ENCODE results near the gene XYLT2. TPM values are rescaled to one million over a fixed set of nuclear protein-coding genes. Genes with fewer than 3 reads are reported as not detected.

XYLT2 gene
- total RNA-seq, 1 experiment from 2014 or later, result 28.5 TPM

DNA sequence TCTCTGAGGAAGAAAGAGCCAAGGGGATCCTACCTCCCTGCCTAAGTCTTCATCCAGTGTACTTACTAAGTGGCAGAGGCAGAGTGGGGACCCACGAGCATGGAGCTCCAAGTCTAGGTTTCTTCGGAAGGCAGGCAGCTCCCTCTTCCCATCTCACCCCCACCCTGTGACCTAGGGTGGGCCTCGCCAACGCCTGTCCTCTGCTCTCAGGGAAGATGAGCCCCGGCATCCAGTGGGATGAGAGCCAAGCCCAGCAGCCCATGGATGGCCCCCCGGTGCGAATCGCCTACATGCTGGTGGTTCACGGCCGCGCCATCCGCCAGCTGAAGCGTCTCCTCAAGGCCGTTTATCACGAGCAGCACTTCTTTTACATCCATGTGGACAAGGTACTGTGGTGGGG lies 8.3 kb downstream of the XYLT2 start:
- no peaks in the 10 kb centered on the region for H3K4me1 ChIP-seq (ENCODE audit: control insufficient read depth, insufficient read depth, low read length)
- CTCF ChIA-PET, result interaction anchor here (0.6 kb wide), 1 partner anchor 8 kb away, joined by 3 read pairs; no protein-coding TSS in a partner anchor
- no peak overlapping the region for H3K4me3 ChIP-seq (ENCODE audit: low read depth in 2 of 2, low read length in 2 of 2)
- in situ Hi-C loops (cut with HindIII; ENCODE audit: low pct_unique_long_range_greater_than_20kb, low sequenced_read_pairs) (no loop called here), intact Hi-C loops (cut with micrococcal nuclease; ENCODE audit: unreplicated experiment) (no loop called here)
- H3K36me3 ChIP-seq (ENCODE audit: control insufficient read depth, insufficient read depth, low read length), result 0 out of 2 replicates have a peak, but pooled peaks cover 2% of the 10 kb centered on the region
- DNase-seq (ENCODE audit: low read depth, low spot score), result no peak
- no peak overlapping the region for H3K27ac ChIP-seq (ENCODE audit: low read length)
- no TSS peak for BruUV-seq (replicated peaks)
- H3K27me3 ChIP-seq (ENCODE audit: control insufficient read depth, insufficient read depth, low read length), result no peaks in the 10 kb centered on the region
- TF ChIP-seq, protein P1, sequence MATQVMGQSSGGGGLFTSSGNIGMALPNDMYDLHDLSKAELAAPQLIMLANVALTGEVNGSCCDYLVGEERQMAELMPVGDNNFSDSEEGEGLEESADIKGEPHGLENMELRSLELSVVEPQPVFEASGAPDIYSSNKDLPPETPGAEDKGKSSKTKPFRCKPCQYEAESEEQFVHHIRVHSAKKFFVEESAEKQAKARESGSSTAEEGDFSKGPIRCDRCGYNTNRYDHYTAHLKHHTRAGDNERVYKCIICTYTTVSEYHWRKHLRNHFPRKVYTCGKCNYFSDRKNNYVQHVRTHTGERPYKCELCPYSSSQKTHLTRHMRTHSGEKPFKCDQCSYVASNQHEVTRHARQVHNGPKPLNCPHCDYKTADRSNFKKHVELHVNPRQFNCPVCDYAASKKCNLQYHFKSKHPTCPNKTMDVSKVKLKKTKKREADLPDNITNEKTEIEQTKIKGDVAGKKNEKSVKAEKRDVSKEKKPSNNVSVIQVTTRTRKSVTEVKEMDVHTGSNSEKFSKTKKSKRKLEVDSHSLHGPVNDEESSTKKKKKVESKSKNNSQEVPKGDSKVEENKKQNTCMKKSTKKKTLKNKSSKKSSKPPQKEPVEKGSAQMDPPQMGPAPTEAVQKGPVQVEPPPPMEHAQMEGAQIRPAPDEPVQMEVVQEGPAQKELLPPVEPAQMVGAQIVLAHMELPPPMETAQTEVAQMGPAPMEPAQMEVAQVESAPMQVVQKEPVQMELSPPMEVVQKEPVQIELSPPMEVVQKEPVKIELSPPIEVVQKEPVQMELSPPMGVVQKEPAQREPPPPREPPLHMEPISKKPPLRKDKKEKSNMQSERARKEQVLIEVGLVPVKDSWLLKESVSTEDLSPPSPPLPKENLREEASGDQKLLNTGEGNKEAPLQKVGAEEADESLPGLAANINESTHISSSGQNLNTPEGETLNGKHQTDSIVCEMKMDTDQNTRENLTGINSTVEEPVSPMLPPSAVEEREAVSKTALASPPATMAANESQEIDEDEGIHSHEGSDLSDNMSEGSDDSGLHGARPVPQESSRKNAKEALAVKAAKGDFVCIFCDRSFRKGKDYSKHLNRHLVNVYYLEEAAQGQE (IDR thresholded peaks at IDR 0.05; ENCODE audit: insufficient read depth in 1 of 2, low read depth in 2 of 2, low read length in 1 of 2), result no peak
- POLR2A ChIA-PET, result interaction anchor here (0.6 kb wide), 1 partner anchor 72 kb away, joined by 4 read pairs; no protein-coding TSS in a partner anchor
- no peak for ATAC-seq
- no peaks in the 10 kb centered on the region for H3K9me3 ChIP-seq (ENCODE audit: control insufficient read depth, insufficient read depth, low read depth, low read length)

DNA sequence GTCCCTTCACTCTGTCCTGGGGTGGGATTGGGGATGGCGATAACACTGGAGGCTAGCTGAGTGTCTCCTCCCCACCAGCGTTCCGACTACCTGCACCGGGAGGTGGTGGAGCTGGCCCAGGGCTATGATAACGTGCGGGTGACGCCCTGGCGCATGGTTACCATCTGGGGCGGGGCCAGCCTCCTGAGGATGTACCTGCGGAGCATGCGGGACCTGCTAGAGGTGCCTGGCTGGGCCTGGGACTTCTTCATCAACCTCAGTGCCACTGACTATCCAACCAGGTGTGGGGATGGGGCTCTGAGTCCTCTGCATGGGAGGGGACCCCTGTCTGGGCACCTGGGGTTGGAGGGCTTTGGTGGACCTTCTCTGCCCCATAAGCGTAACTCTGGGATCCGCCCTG lies 8.8 kb downstream of the XYLT2 start:
- DNase-seq (ENCODE audit: low read depth, low spot score), result no peak
- Histone ChIP-seq H3K36me3 (ENCODE audit: control insufficient read depth, insufficient read depth, low read length) (0 out of 2 replicates have a peak, but pooled peaks cover 2% of the 10 kb centered on the region), H3K4me3 (ENCODE audit: low read depth in 2 of 2, low read length in 2 of 2) (no peak overlapping the region), H3K4me1 (ENCODE audit: control insufficient read depth, insufficient read depth, low read length) (no peaks in the 10 kb centered on the region), H3K27ac (ENCODE audit: low read length) (no peak overlapping the region), H3K27me3 (ENCODE audit: control insufficient read depth, insufficient read depth, low read length) (no peaks in the 10 kb centered on the region), H3K9me3 (ENCODE audit: control insufficient read depth, insufficient read depth, low read depth, low read length) (no peaks in the 10 kb centered on the region)
- no TSS peak for BruUV-seq (replicated peaks)
- in situ Hi-C loops (cut with HindIII; ENCODE audit: low pct_unique_long_range_greater_than_20kb, low sequenced_read_pairs), result no loop called here
- no peak for ATAC-seq
- ChIA-PET CTCF (interaction anchor here (0.6 kb wide), 1 partner anchor 7 kb away, joined by 3 read pairs; no protein-coding TSS in a partner anchor), POLR2A (no interaction called here)
- intact Hi-C loops (cut with micrococcal nuclease; ENCODE audit: unreplicated experiment), result no loop called here
- TF ChIP-seq, protein P1 (IDR thresholded peaks at IDR 0.05; ENCODE audit: insufficient read depth in 1 of 2, low read depth in 2 of 2, low read length in 1 of 2), result no peak
- TF ChIP-seq SIN3A (IDR thresholded peaks at IDR 0.05; ENCODE audit: borderline replicate concordance, insufficient read depth, low read depth, low read length) (no peak), TCF7L2 (IDR thresholded peaks at IDR 0.05; ENCODE audit: low read depth, low read length) (no peak), POLR2AphosphoS5 (IDR thresholded peaks at IDR 0.05; ENCODE audit: low read depth, low read length) (no peak)
- TF ChIP-seq, protein P2, sequence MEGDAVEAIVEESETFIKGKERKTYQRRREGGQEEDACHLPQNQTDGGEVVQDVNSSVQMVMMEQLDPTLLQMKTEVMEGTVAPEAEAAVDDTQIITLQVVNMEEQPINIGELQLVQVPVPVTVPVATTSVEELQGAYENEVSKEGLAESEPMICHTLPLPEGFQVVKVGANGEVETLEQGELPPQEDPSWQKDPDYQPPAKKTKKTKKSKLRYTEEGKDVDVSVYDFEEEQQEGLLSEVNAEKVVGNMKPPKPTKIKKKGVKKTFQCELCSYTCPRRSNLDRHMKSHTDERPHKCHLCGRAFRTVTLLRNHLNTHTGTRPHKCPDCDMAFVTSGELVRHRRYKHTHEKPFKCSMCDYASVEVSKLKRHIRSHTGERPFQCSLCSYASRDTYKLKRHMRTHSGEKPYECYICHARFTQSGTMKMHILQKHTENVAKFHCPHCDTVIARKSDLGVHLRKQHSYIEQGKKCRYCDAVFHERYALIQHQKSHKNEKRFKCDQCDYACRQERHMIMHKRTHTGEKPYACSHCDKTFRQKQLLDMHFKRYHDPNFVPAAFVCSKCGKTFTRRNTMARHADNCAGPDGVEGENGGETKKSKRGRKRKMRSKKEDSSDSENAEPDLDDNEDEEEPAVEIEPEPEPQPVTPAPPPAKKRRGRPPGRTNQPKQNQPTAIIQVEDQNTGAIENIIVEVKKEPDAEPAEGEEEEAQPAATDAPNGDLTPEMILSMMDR (IDR thresholded peaks at IDR 0.05), result no peak

All from Panc1 (cell line).